ENCODE data around the gene MINAR2. TPM values are rescaled to one million over a fixed set of nuclear protein-coding genes. Genes with fewer than 3 reads are reported as not detected.

The MINAR2 gene
- total RNA-seq, 1 donor from 2014 or later, result not detected

GRCh38 chr5:129771058-129771838 is 23.4 kb downstream of the MINAR2 start:
- intact Hi-C loops (cut with micrococcal nuclease), result loop anchor here (1.0 kb wide), 2 partner anchors 81 to 1339 kb away; no protein-coding TSS in a partner anchor

- intact Hi-C loops (cut with micrococcal nuclease), result no loop called here
Observed at GRCh38 chr5:129773376-129773775, 25.5 kb downstream of the MINAR2 start.

GRCh38 chr5:129781594-129781993 is 33.7 kb downstream of the MINAR2 start:
- intact Hi-C loops (cut with micrococcal nuclease), result no loop called here

- intact Hi-C loops (cut with micrococcal nuclease), result no loop called here
Observed at GRCh38 chr5:129803403-129803802, 55.5 kb downstream of the MINAR2 start.

- intact Hi-C loops (cut with micrococcal nuclease), result no loop called here
Observed at GRCh38 chr5:129804705-129805104, 56.8 kb downstream of the MINAR2 start.

GRCh38 chr5:129807162-129807814 is 59.4 kb downstream of the MINAR2 start:
- intact Hi-C loops (cut with micrococcal nuclease), result no loop called here

Other genes starting within 250 kb of the MINAR2 start
- gene CHSY3, start 156.4 kb downstream of the MINAR2 start, total RNA-seq, result not detected in 2 replicates

Data from T-helper 1 cell treated with Interleukin-12 subunit alpha and Interleukin-12 subunit beta and Interleukin-4 antibody, amounts not matched to agents 30 ng/mL and 1 ng/mL, for 36 hours (primary cell).